Right atrium auricular region (tissue), 2 donors: ENCODE measurements around the gene MARK2. TPM values are rescaled to one million over a fixed set of nuclear protein-coding genes. Genes with fewer than 3 reads are reported as not detected.

ENCODE experiments used
- DNase-seq: peaks from one replicate; pipeline ENCODE4 v3.0.0-alpha.2; 2019; ENCODE audit warnings: low spot score
- H3K27ac ChIP-seq, 2 donors: fragments of 200-600 bp; sonication (generic); 1 replicate in 1 of 2; 2 replicates in 1 of 2; pipeline ENCODE4 v1.5.1; 2016 to 2019
- H3K27me3 ChIP-seq, 2 donors: fragments of 200-600 bp; sonication (generic); one replicate each; pipeline versions ENCODE4 v1.5.1 to v1.6.0; 2017 to 2019
- H3K36me3 ChIP-seq: fragments of 200-600 bp; sonication (generic); one replicate; pipeline ENCODE4 v1.5.1; 2016
- H3K4me1 ChIP-seq, 2 donors: fragments of 200-600 bp; sonication (generic); one replicate each; pipeline versions ENCODE4 v1.5.1 to v1.6.0; 2017 to 2019
- H3K4me3 ChIP-seq, 2 donors: fragments of 200-600 bp; sonication (generic); 1 replicate in 1 of 2; 2 replicates in 1 of 2; pipeline ENCODE4 v1.5.1; 2017 to 2019; ENCODE audit warnings: mild to moderate bottlenecking in 1 of 2, moderate library complexity in 1 of 2
- H3K9me3 ChIP-seq, 2 donors: fragments of 200-600 bp; sonication (generic); one replicate each; pipeline ENCODE4 v1.5.1; 2019
- CTCF ChIP-seq, 2 donors: fragments of 200-600 bp; sonication (generic); IDR thresholded peaks; one replicate each; pipeline ENCODE4 v1.5.1; 2019; ENCODE audit warnings: antibody characterized with exemption in 2 of 2
- total RNA-seq, 2 donors: library from RNA; depleted of rRNA; stranded (reverse); fragments of >200 nt; gene quantifications; one replicate each; pipeline ENCODE4 v1.1.0, GENCODE V29; 2016

The MARK2 gene
- total RNA-seq, 2 donors from 2014 or later: 29.3 to 31.5 TPM

GRCh38 chr11:63939397-63939891, 100.5 kb downstream of the MARK2 start:
- no peak for DNase-seq
- Histone ChIP-seq H3K36me3 (no peaks in the 10 kb centered on the region), H3K9me3 (no peaks in the 10 kb centered on the region), H3K4me3 (peak overlapping the region; percentile 73 to 79), H3K27me3 (no peaks in the 10 kb centered on the region), H3K27ac (peak overlapping the region; percentile 85 to 88), H3K4me1 (peaks cover 0 to 45% of the 10 kb centered on the region in 2 donors)
- no peak for TF ChIP-seq CTCF (IDR thresholded peaks at IDR 0.05)

- Histone ChIP-seq H3K27ac (peak overlapping the region; percentile 69 to 85), H3K36me3 (no peaks in the 10 kb centered on the region), H3K27me3 (no peaks in the 10 kb centered on the region), H3K4me1 (peaks cover 0 to 56% of the 10 kb centered on the region in 2 donors), H3K9me3 (no peaks in the 10 kb centered on the region), H3K4me3 (peak overlapping the region in 1 of 2 donors; percentile 79)
- no peak for DNase-seq
- TF ChIP-seq CTCF (IDR thresholded peaks at IDR 0.05): no peak
These were observed 101.9 kb downstream of the MARK2 start for GRCh38 chr11:63940786-63941185.

GRCh38 chr11:63941901-63942300, 103.0 kb downstream of the MARK2 start:
- H3K27ac ChIP-seq: peak overlapping the region in 1 of 2 donors; percentile 69
- no peaks in the 10 kb centered on the region for H3K27me3 ChIP-seq
- H3K36me3 ChIP-seq: peaks cover 10% of the 10 kb centered on the region
- no peak for TF ChIP-seq CTCF (IDR thresholded peaks at IDR 0.05)
- no peak overlapping the region for H3K4me3 ChIP-seq
- H3K4me1 ChIP-seq: peaks cover 0 to 59% of the 10 kb centered on the region in 2 donors
- no peaks in the 10 kb centered on the region for H3K9me3 ChIP-seq
- DNase-seq: no peak

- DNase-seq: no peak
- Histone ChIP-seq H3K4me3 (no peak overlapping the region), H3K27ac (no peak overlapping the region), H3K36me3 (peaks cover 18% of the 10 kb centered on the region), H3K4me1 (peaks cover 0 to 59% of the 10 kb centered on the region in 2 donors), H3K9me3 (no peaks in the 10 kb centered on the region), H3K27me3 (no peaks in the 10 kb centered on the region)
- TF ChIP-seq CTCF (IDR thresholded peaks at IDR 0.05): no peak
These were observed 103.9 kb downstream of the MARK2 start for GRCh38 chr11:63942803-63943202.

GRCh38 chr11:63944987-63945386, 106.1 kb downstream of the MARK2 start:
- H3K27ac ChIP-seq: peak overlapping the region; percentile 78 to 79
- peak; percentile 62 for DNase-seq
- peaks cover 0 to 43% of the 10 kb centered on the region in 2 donors for H3K4me1 ChIP-seq
- H3K27me3 ChIP-seq: no peaks in the 10 kb centered on the region
- H3K4me3 ChIP-seq: no peak overlapping the region
- TF ChIP-seq CTCF (IDR thresholded peaks at IDR 0.05): no peak
- no peaks in the 10 kb centered on the region for H3K9me3 ChIP-seq
- peaks cover 30% of the 10 kb centered on the region for H3K36me3 ChIP-seq
